GM18873 (cell line): ENCODE measurements around the gene SPOCK2.

Experiments used
- ATAC-seq: cut with Tn5 transposase; IDR thresholded peaks from one replicate; pipeline ENCODE4 v1.9.1; 2021; ENCODE audit warnings: mild to moderate bottlenecking, moderate library complexity, moderate number of reproducible peaks; ENCODE audit not compliant: unreplicated experiment, low FRiP score

The SPOCK2 gene

GRCh38 chr10:72074574-72075375 lies 13.6 kb downstream of the SPOCK2 start:
- ATAC-seq, result no peak

- no peak for ATAC-seq
These were observed 14.4 kb downstream of the SPOCK2 start for GRCh38 chr10:72073708-72074573.

GRCh38 chr10:72072639-72073038 lies 15.7 kb downstream of the SPOCK2 start:
- no peak for ATAC-seq

GRCh38 chr10:72072046-72072445 lies 16.3 kb downstream of the SPOCK2 start:
- no peak for ATAC-seq

GRCh38 chr10:72069751-72070526 lies 18.4 kb downstream of the SPOCK2 start:
- ATAC-seq, result no peak

- no peak for ATAC-seq
These were observed 19.4 kb downstream of the SPOCK2 start for GRCh38 chr10:72068901-72069446.

- no peak for ATAC-seq
These were observed 20.1 kb downstream of the SPOCK2 start for GRCh38 chr10:72068126-72068765.

GRCh38 chr10:72067463-72068125 lies 20.8 kb downstream of the SPOCK2 start:
- no peak for ATAC-seq

GRCh38 chr10:72066318-72067284 lies 21.8 kb downstream of the SPOCK2 start:
- ATAC-seq, result no peak

GRCh38 chr10:72065439-72066025 lies 22.8 kb downstream of the SPOCK2 start:
- no peak for ATAC-seq

GRCh38 chr10:72063703-72064391 lies 24.5 kb downstream of the SPOCK2 start:
- ATAC-seq, result no peak

- no peak for ATAC-seq
These were observed 25.3 kb downstream of the SPOCK2 start for GRCh38 chr10:72062832-72063702.

- no peak for ATAC-seq
These were observed 26.0 kb downstream of the SPOCK2 start for GRCh38 chr10:72062382-72062781.

- ATAC-seq, result no peak
These were observed 26.4 kb downstream of the SPOCK2 start for GRCh38 chr10:72061930-72062329.

GRCh38 chr10:72061491-72061890 lies 26.9 kb downstream of the SPOCK2 start:
- no peak for ATAC-seq
